C4-2B (cell line): ENCODE measurements around the gene TAF1D.

Experiments
- H3K27ac ChIP-seq: fragments of 450-650 bp; 2 replicates; pipeline ENCODE4 v1.5.1; 2017
- CTCF ChIP-seq: fragments of 450-650 bp; conservative IDR thresholded peaks from 2 replicates; pipeline ENCODE4 v1.5.1; 2017; ENCODE audit warnings: mild to moderate bottlenecking
- ZFX ChIP-seq: fragments of 450-650 bp; IDR thresholded peaks from 2 replicates; pipeline ENCODE4 v1.6.1; 2017

The TAF1D gene

GRCh38 chr11:93773601-93774200 lies 32.4 kb upstream of the TAF1D start:
- no peak overlapping the region for H3K27ac ChIP-seq
- TF ChIP-seq ZFX, result no peak
- TF ChIP-seq CTCF, result no peak

- TF ChIP-seq ZFX, result no peak
- TF ChIP-seq CTCF, result no peak
- no peak overlapping the region for H3K27ac ChIP-seq
Observed at GRCh38 chr11:93773045-93773477, 31.8 kb upstream of the TAF1D start.

- no peak overlapping the region for H3K27ac ChIP-seq
- TF ChIP-seq CTCF (no peak), ZFX (no peak)
Observed at GRCh38 chr11:93772123-93772522, 30.8 kb upstream of the TAF1D start.

GRCh38 chr11:93770160-93770559 lies 28.9 kb upstream of the TAF1D start:
- TF ChIP-seq ZFX (no peak), CTCF (no peak)
- no peak overlapping the region for H3K27ac ChIP-seq

DNA sequence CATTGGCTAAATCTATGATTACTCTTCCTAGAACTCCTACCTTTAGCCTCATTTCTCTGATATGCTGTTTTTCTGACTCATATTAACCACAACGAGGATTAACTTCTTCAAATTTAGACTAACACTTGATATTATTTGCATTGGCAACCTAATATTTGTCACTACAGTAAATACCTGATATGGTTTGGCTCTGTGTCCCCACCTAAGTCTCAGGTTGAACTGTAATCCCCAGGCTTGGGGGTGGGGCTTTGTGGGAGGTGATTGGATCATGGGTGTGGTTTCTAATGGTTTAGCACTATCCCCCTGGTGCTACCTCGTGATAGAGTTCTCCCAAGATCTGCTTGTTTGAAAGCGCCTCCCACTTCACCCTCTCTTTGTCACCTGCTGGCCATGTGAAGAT lies 25.7 kb upstream of the TAF1D start:
- H3K27ac ChIP-seq, result no peak overlapping the region
- TF ChIP-seq ZFX (no peak), CTCF (no peak)

DNA sequence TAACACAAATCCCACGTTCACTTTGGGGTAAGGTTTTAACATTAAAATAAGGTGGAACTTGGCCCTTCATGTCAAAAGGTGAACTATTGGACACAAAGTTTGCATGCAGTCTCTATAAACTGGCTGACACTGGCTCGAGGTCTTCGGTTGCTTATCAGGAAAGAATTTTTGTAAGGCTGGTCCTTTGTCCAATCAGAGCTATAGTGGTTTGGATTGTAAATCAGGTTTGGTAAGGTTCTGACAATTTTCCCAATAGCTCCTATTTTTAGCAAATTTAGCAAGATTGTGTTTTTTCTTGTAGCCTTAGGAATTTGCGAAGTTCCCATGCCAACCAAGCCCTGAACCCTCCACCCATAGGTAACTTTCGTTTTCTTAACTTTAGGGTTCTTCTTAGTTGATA lies 25.2 kb upstream of the TAF1D start:
- H3K27ac ChIP-seq, result no peak overlapping the region
- TF ChIP-seq ZFX (no peak), CTCF (no peak)

- no peak for TF ChIP-seq ZFX
- TF ChIP-seq CTCF, result no peak
- H3K27ac ChIP-seq, result no peak overlapping the region
Observed at GRCh38 chr11:93765551-93765950, 24.3 kb upstream of the TAF1D start.
